Caco-2 (cell line): ENCODE data around the gene CCDC88A. TPM values are rescaled to one million over a fixed set of nuclear protein-coding genes. Genes with fewer than 3 reads are reported as not detected.

Source experiments
- BruUV-seq: library from RNA; stranded (reverse); fragments of 400-500 nt; replicated peaks from 2 replicates; lab custom pipeline; 2021; lab: Mats Ljungman, UMichigan
- CTCF ChIA-PET: fragments of 300-600 bp; sonication (Branson Sonifier 250); formaldehyde crosslinking; loops from one replicate; lab custom pipeline; 2022; ENCODE audit warnings: antibody characterized with exemption; lab: Charles Lee
- POLR2A ChIA-PET: fragments of 300-600 bp; sonication (Branson Sonifier 250); formaldehyde crosslinking; loops from one replicate; lab custom pipeline; 2022; ENCODE audit warnings: antibody characterized with exemption; lab: Charles Lee
- DNase-seq, 2 experiments: peaks; one replicate each; pipeline versions ENCODE4 v3.0.0 to v3.0.0-alpha.2; 2020 to 2022
- H3K27me3 ChIP-seq: replicated peaks from 2 replicates; pipeline ENCODE4 v1.6.0; 2011; ENCODE audit warnings: low read length; ENCODE audit not compliant: control insufficient read depth, insufficient read depth
- H3K36me3 ChIP-seq: 2 replicates; pipeline ENCODE4 v1.5.1; 2011; ENCODE audit warnings: low read length; ENCODE audit not compliant: control insufficient read depth, insufficient read depth
- H3K4me1 ChIP-seq: fragments of 250-450 bp; sonication (Bioruptor Pico); 2 replicates; pipeline ENCODE4 v1.5.1; 2020; ENCODE audit warnings: mild to moderate bottlenecking
- H3K4me3 ChIP-seq: 2 replicates; pipeline ENCODE4 v1.5.1; 2011; ENCODE audit warnings: low read depth, mild to moderate bottlenecking, control low read depth, low read length
- H3K9me3 ChIP-seq: fragments of 250-450 bp; sonication (Bioruptor Pico); 2 replicates; pipeline ENCODE4 v1.5.1; 2020; ENCODE audit warnings: mild to moderate bottlenecking, moderate library complexity
- H3K27ac Mint-ChIP-seq: one replicate; pipeline ENCODE4 v1.8.0; 2022; ENCODE audit warnings: mixed read lengths; ENCODE audit not compliant: unreplicated experiment
- H3K27me3 Mint-ChIP-seq: one replicate; pipeline ENCODE4 v1.8.0; 2022; ENCODE audit warnings: mixed read lengths; ENCODE audit not compliant: insufficient read depth, unreplicated experiment
- H3K36me3 Mint-ChIP-seq: one replicate; pipeline ENCODE4 v1.8.0; 2022; ENCODE audit warnings: mild to moderate bottlenecking, mixed read lengths; ENCODE audit not compliant: insufficient read depth, unreplicated experiment
- H3K4me1 Mint-ChIP-seq: one replicate; pipeline ENCODE4 v1.8.0; 2022; ENCODE audit warnings: low read depth, mixed read lengths; ENCODE audit not compliant: unreplicated experiment
- H3K4me3 Mint-ChIP-seq: one replicate; pipeline ENCODE4 v1.8.0; 2022; ENCODE audit warnings: mild to moderate bottlenecking, moderate library complexity, mixed read lengths; ENCODE audit not compliant: unreplicated experiment
- H3K9me3 Mint-ChIP-seq: one replicate; pipeline ENCODE4 v1.8.0; 2022; ENCODE audit warnings: mixed read lengths; ENCODE audit not compliant: unreplicated experiment
- CTCF ChIP-seq, 2 experiments: fragments of 200-600 bp in 1 of 2; IDR thresholded peaks; 1 replicate in 1 of 2; 2 replicates in 1 of 2; pipeline versions ENCODE4 v1.5.1 to v1.8.0; 2011 to 2022; ENCODE audit warnings: antibody characterized with exemption in 1 of 2, control low read depth in 1 of 2, inconsistent platforms in 1 of 2, low read depth in 1 of 2, low read length in 1 of 2, mild to moderate bottlenecking in 1 of 2, moderate library complexity in 1 of 2; ENCODE audit not compliant: insufficient read depth in 1 of 2, severe bottlenecking in 1 of 2, unreplicated experiment in 1 of 2
- intact Hi-C: fragments of 100-400 bp; cut with micrococcal nuclease; formaldehyde crosslinking; loops from one replicate; pipeline ENCODE4 v1.10.0; 2022; ENCODE audit not compliant: unreplicated experiment
- total RNA-seq: library from RNA; stranded (reverse); gene quantifications from 2 replicates; pipeline ENCODE4 v1.2.3, GENCODE V29; 2022

Gene CCDC88A
- total RNA-seq, 1 experiment from 2014 or later = 7.7 TPM

GRCh38 chr2:55361465-55362189 is 58.0 kb downstream of the CCDC88A start:
- no TSS peak for BruUV-seq
- intact Hi-C loops = no loop called here
- TF ChIP-seq CTCF (IDR thresholded peaks at IDR 0.05; ENCODE audit: insufficient read depth in 1 of 2, low read depth in 1 of 2, low read length in 1 of 2, severe bottlenecking in 1 of 2, unreplicated experiment in 1 of 2) = no peak
- no peaks in the 10 kb centered on the region for H3K4me1 ChIP-seq
- H3K9me3 ChIP-seq = no peaks in the 10 kb centered on the region
- no peaks in the 10 kb centered on the region for H3K27me3 Mint-ChIP-seq
- ChIA-PET POLR2A (no interaction called here), CTCF (no interaction called here)
- no peak overlapping the region for H3K4me3 ChIP-seq
- H3K4me1 Mint-ChIP-seq = no peaks in the 10 kb centered on the region
- no peak for DNase-seq
- H3K36me3 Mint-ChIP-seq = no peaks in the 10 kb centered on the region
- H3K27me3 ChIP-seq = no peaks in the 10 kb centered on the region
- no peak overlapping the region for H3K4me3 Mint-ChIP-seq
- H3K9me3 Mint-ChIP-seq = no peaks in the 10 kb centered on the region
- no peak overlapping the region for H3K27ac Mint-ChIP-seq
- no peaks in the 10 kb centered on the region for H3K36me3 ChIP-seq

DNA sequence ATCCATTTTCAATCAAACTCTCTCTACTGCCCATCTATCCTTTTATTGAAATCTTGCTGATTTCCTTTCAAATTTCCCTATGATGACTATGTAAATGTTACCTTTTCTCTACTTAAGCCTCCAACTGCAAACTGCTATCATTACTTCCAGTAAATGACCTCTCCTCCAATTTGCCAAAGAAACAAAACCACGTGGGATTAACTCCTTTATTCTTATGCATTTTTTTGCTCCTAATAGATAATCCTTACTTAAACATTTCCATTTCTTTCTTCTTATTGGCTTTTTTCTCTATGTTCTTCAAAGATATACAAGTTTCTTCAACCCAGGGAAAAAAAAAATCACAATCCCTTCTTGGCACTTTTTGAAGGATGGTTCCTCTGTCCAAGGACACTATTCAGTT is 61.2 kb downstream of the CCDC88A start:
- CTCF ChIA-PET = no interaction called here

DNA sequence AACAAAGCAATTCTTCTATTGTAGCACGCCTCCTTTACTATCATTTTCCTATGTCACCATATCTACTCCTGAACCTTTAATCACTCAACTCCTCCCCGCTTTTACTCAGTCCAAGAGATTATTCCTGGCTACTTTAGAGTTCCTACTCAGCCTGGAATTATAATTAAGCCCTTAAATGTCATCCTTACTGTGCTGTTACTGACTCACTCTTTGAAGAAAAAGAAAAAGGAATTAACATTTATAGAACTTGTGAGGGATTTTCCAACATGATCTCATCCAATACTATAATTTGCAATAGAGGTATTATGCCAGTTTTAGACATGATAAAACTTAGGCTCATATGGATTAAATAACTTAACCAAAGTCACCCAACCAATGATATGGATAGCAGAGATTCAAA is 61.7 kb downstream of the CCDC88A start:
- no peaks in the 10 kb centered on the region for H3K27me3 Mint-ChIP-seq
- BruUV-seq = no TSS peak
- Histone ChIP-seq H3K4me1 (no peaks in the 10 kb centered on the region), H3K9me3 (no peaks in the 10 kb centered on the region), H3K27me3 (no peaks in the 10 kb centered on the region), H3K4me3 (no peak overlapping the region), H3K36me3 (no peaks in the 10 kb centered on the region)
- CTCF ChIA-PET = no interaction called here
- H3K4me3 Mint-ChIP-seq = no peak overlapping the region
- no peaks in the 10 kb centered on the region for H3K36me3 Mint-ChIP-seq
- no peak for DNase-seq
- H3K4me1 Mint-ChIP-seq = no peaks in the 10 kb centered on the region
- no peak overlapping the region for H3K27ac Mint-ChIP-seq
- no peaks in the 10 kb centered on the region for H3K9me3 Mint-ChIP-seq
- intact Hi-C loops = no loop called here
- no peak for TF ChIP-seq CTCF (IDR thresholded peaks at IDR 0.05; ENCODE audit: insufficient read depth in 1 of 2, low read depth in 1 of 2, low read length in 1 of 2, severe bottlenecking in 1 of 2, unreplicated experiment in 1 of 2)
- POLR2A ChIA-PET = no interaction called here

More for the DNA sequence above, 61.2 kb downstream of the CCDC88A start:
- DNase-seq = no peak
- no TSS peak for BruUV-seq
- H3K27me3 ChIP-seq = no peaks in the 10 kb centered on the region
- no peaks in the 10 kb centered on the region for H3K36me3 Mint-ChIP-seq
- H3K9me3 Mint-ChIP-seq = no peaks in the 10 kb centered on the region
- H3K4me1 ChIP-seq = no peaks in the 10 kb centered on the region
- TF ChIP-seq CTCF (IDR thresholded peaks at IDR 0.05; ENCODE audit: insufficient read depth in 1 of 2, low read depth in 1 of 2, low read length in 1 of 2, severe bottlenecking in 1 of 2, unreplicated experiment in 1 of 2) = no peak
- no peaks in the 10 kb centered on the region for H3K27me3 Mint-ChIP-seq
- no peaks in the 10 kb centered on the region for H3K4me1 Mint-ChIP-seq
- no peaks in the 10 kb centered on the region for H3K9me3 ChIP-seq
- no peaks in the 10 kb centered on the region for H3K36me3 ChIP-seq
- H3K4me3 Mint-ChIP-seq = no peak overlapping the region
- POLR2A ChIA-PET = no interaction called here
- intact Hi-C loops = no loop called here
- no peak overlapping the region for H3K4me3 ChIP-seq
- H3K27ac Mint-ChIP-seq = no peak overlapping the region
